MCF 10A (cell line): ENCODE results near the gene MFN2. TPM values are rescaled to one million over a fixed set of nuclear protein-coding genes. Genes with fewer than 3 reads are reported as not detected.

ENCODE experiments used
- Bru-seq: library from RNA; stranded (reverse); fragments of 400-500 nt; gene quantifications from one replicate; lab custom pipeline; 2021; lab: Mats Ljungman, UMichigan
- BruChase-seq, 2 experiments: library from RNA; stranded (reverse); fragments of 400-500 nt; gene quantifications; one replicate each; lab custom pipeline; 2021; lab: Mats Ljungman, UMichigan
- BruUV-seq: library from RNA; stranded (reverse); fragments of 400-500 nt; replicated peaks from 2 replicates; lab custom pipeline; 2021; lab: Mats Ljungman, UMichigan
- CTCF ChIA-PET: fragments of 300-600 bp; sonication (Branson Sonifier 250); formaldehyde crosslinking; extraction: SDS; loops from one replicate; lab custom pipeline; 2021; ENCODE audit warnings: antibody characterized with exemption, inconsistent platforms; lab: Yijun Ruan, JAX
- POLR2A ChIA-PET: fragments of 300-600, 350-650 bp; sonication (Branson Sonifier 250); formaldehyde crosslinking; extraction: SDS; loops from one replicate; lab custom pipeline; 2020; ENCODE audit warnings: antibody characterized with exemption, inconsistent platforms; lab: Yijun Ruan, JAX
- DNase-seq: peaks from one replicate; pipeline ENCODE4 v3.0.0-alpha.2; 2018; ENCODE audit not compliant: unreplicated experiment
- H3K27ac Mint-ChIP-seq: one replicate; pipeline ENCODE4 v1.8.0; 2022; ENCODE audit warnings: mild to moderate bottlenecking, low read depth, mixed read lengths; ENCODE audit not compliant: unreplicated experiment
- H3K27me3 Mint-ChIP-seq: one replicate; pipeline ENCODE4 v1.8.0; 2022; ENCODE audit warnings: mixed read lengths; ENCODE audit not compliant: insufficient read depth, unreplicated experiment
- H3K36me3 Mint-ChIP-seq: one replicate; pipeline ENCODE4 v1.8.0; 2022; ENCODE audit warnings: mild to moderate bottlenecking, moderate library complexity, mixed read lengths; ENCODE audit not compliant: insufficient read depth, unreplicated experiment
- H3K4me1 Mint-ChIP-seq: one replicate; pipeline ENCODE4 v1.8.0; 2022; ENCODE audit warnings: mixed read lengths; ENCODE audit not compliant: insufficient read depth, unreplicated experiment
- H3K4me3 Mint-ChIP-seq: one replicate; pipeline ENCODE4 v1.8.0; 2022; ENCODE audit warnings: mild to moderate bottlenecking, moderate library complexity, mixed read lengths; ENCODE audit not compliant: unreplicated experiment
- H3K9me3 Mint-ChIP-seq: one replicate; pipeline ENCODE4 v1.8.0; 2022; ENCODE audit warnings: mixed read lengths; ENCODE audit not compliant: unreplicated experiment
- intact Hi-C: fragments of 100-400 bp; cut with micrococcal nuclease; formaldehyde crosslinking; loops from 2 replicates; pipeline ENCODE4 v1.14.1; 2022
- long read RNA-seq: library from polyadenylated mRNA; stranded (forward); transcript quantifications from one replicate; pipeline ENCODE4 v2.0.0, GENCODE V29; 2022
- total RNA-seq: library from RNA; stranded (reverse); gene quantifications from 2 replicates; pipeline ENCODE4 v1.2.3, GENCODE V29; 2022
- TF ChIP-seq, protein P1 (sequence below): fragments of 200-600 bp; IDR thresholded peaks from one replicate; pipeline ENCODE4 v1.8.0; 2022; ENCODE audit warnings: antibody characterized with exemption, mild to moderate bottlenecking; ENCODE audit not compliant: unreplicated experiment

The MFN2 gene
- 95.6 and 105 TPM in 2 replicates for total RNA-seq
- Bru-seq, nascent RNA: percentile 71 among the genes with signal in this experiment
- BruChase-seq, experiment 1, labeled RNA remaining after a 6-hour chase: percentile 93 among the genes with signal in this experiment
- percentile 83 among the genes with signal in this experiment for BruChase-seq, experiment 2, labeled RNA remaining after a 2-hour chase
- long read RNA-seq, full-length matches to known transcripts: 174 of 288 reads
- long read RNA-seq, partial matches to known transcripts: 46 of 288 reads
- long read RNA-seq, other reads (novel, unspliced or antisense): 68 of 288 reads

DNA sequence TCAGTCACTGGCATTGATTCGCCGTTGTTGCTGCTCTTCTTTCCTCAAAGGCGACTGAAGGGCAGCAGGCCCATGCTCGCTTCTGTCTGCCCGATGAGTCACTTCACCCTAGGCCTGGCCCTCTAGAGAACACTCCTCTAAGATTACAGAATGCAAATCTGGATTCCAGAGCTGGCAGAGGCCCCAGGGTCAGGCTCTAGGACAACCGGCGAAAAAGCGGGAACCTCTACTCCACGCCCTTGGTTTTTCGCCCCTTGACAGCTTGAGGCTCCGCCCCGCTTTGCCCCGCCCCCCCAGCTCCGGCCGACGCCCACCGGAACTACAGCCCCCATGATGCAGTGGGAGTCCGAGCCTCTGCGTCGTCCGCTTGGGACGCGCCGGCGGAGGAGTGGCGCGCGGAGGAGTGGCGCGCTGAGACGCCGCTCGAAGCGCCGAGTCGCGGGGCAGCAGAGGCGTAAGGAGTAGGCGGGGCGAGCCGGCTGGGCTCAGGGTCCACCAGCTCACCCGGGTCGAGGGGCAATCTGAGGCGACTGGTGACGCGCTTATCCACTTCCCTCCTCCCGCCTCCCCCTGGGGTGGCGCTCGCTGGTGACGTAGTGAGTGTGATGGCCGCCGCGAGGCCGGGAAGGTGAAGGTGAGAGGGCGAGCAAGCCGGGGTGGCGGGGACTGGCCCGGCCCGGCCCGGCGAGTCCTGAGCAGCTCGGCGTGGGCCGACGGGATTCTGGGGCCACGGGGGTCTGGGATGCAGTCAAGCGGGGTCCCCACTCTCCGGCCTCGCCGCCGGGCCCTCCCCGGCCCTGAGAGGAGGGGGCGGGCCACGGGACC, at the start of gene MFN2:
Gene MFN2, plus strand, starts transcription at position 594 of the 825 bp plus-strand sequence. CDS start 8,725 bp downstream, outside the sequence.
- POLR2A ChIA-PET: interaction anchor here (0.5 to 7.1 kb wide), 25 partner anchors 9 to 942 kb away, joined by 3 to 180 read pairs (median 4); partner anchors contain the start of genes CLCN6, KIAA2013, MIIP and MTHFR
- Mint-ChIP-seq H3K4me3 (peak within 1 kb of the TSS; percentile 78), H3K27ac (peak within 1 kb of the TSS; percentile 99), H3K4me1 (peaks cover 29% of the 10 kb centered on the region), H3K9me3 (no peaks in the 10 kb centered on the region), H3K27me3 (no peaks in the 10 kb centered on the region), H3K36me3 (peaks cover 53% of the 10 kb centered on the region)
- TF ChIP-seq, protein P1, sequence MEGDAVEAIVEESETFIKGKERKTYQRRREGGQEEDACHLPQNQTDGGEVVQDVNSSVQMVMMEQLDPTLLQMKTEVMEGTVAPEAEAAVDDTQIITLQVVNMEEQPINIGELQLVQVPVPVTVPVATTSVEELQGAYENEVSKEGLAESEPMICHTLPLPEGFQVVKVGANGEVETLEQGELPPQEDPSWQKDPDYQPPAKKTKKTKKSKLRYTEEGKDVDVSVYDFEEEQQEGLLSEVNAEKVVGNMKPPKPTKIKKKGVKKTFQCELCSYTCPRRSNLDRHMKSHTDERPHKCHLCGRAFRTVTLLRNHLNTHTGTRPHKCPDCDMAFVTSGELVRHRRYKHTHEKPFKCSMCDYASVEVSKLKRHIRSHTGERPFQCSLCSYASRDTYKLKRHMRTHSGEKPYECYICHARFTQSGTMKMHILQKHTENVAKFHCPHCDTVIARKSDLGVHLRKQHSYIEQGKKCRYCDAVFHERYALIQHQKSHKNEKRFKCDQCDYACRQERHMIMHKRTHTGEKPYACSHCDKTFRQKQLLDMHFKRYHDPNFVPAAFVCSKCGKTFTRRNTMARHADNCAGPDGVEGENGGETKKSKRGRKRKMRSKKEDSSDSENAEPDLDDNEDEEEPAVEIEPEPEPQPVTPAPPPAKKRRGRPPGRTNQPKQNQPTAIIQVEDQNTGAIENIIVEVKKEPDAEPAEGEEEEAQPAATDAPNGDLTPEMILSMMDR: no peak
- peak; percentile 97 for DNase-seq
- CTCF ChIA-PET: interaction anchor here (3.0 kb wide), 1 partner anchor 14 kb away, joined by 12 read pairs; no protein-coding TSS in a partner anchor
- BruUV-seq: no TSS peak
- intact Hi-C loops: loop anchor here (1.0 to 2.0 kb wide), 3 partner anchors 39 to 51 kb away; partner anchors contain the start of genes MIIP and PLOD1

DNA sequence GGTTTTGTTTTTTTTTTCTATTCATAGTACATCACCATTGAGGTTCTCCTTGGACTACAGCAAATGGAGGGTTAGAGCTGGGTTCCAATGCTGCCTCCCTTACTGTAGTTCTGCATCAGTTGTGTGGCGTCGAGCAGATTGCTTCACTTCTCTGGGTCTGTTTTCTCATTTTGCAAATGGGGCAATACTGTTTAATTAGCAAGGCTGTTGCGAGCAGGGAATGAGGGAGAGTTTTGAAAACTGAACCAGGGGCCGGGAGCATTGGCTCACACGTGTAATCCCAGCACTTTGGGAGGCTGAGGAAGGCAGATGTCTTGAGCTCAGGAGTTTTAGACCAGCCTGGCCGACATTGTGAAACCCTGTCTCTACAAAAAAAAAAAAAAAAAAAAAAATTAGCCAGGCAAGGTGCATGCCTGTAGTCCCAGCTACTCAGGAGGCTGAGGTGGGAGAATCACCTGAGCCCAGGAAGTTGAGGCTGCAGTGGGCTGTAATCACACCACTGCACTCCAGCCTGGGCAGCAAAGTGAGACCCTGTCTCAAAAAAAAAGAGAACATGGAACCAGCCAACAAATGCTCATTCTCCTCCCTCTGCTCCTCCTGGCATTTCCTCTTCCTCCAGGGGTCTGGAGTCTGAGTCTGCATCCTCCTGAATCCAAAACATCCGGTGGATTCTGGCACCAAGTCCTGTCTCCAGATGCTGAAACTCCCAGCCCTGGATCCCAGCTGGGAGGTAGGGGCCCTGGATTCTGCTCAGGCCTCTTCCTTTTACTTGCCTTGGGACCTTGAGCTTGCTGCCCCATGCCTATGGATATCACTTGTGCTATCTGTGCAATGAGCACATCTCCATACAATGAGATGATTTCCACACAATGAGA, 49.4 kb upstream of the MFN2 start:
- intact Hi-C loops: no loop called here
- BruUV-seq: no TSS peak
- Mint-ChIP-seq H3K4me3 (no peak overlapping the region), H3K27me3 (no peaks in the 10 kb centered on the region), H3K4me1 (peaks cover 9% of the 10 kb centered on the region), H3K36me3 (peaks cover 6% of the 10 kb centered on the region), H3K9me3 (no peaks in the 10 kb centered on the region), H3K27ac (no peak overlapping the region)
- peak; percentile 24 for DNase-seq
- TF ChIP-seq, protein P1: no peak
- CTCF ChIA-PET: interaction anchor here (0.6 kb wide), 1 partner anchor 1365 kb away, joined by 3 read pairs; no protein-coding TSS in a partner anchor
- POLR2A ChIA-PET: interaction anchor here (0.7 to 5.0 kb wide), 4 partner anchors 10 to 124 kb away, joined by 3 to 83 read pairs (median 14); partner anchors contain the start of gene MFN2

DNA sequence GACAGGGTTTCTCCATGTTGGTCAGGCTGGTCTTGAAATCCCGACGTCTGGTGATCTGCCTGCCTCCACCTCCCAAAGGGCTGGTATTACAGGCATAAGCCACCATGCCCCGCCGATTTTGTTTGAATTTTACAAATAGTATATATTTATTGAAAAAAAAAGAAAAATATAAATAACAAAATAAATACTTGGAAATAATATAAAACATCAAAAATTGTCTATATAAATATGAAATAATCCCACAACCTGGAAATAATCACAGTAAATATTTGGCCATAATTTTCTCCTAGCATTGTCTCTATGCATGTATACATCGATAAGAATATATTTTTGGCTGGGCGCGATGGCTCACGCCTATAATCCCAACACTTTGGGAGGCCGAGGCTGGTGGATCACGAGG, 48.4 kb upstream of the MFN2 start:
- TF ChIP-seq, protein P1: no peak
- Mint-ChIP-seq H3K9me3 (no peaks in the 10 kb centered on the region), H3K4me3 (no peak overlapping the region), H3K36me3 (peaks cover 6% of the 10 kb centered on the region), H3K4me1 (peaks cover 9% of the 10 kb centered on the region), H3K27me3 (no peaks in the 10 kb centered on the region), H3K27ac (no peak overlapping the region)
- intact Hi-C loops: no loop called here
- DNase-seq: no peak
- BruUV-seq: no TSS peak
- ChIA-PET CTCF (no interaction called here), POLR2A (interaction anchor here (3.9 to 5.0 kb wide), 3 partner anchors 23 to 49 kb away, joined by 24 to 83 read pairs (median 48); partner anchors contain the start of gene MFN2)
